CD4-positive, alpha-beta T cell (primary cell): Measurements from ENCODE around the gene PCDH1. TPM values are rescaled to one million over a fixed set of nuclear protein-coding genes. Genes with fewer than 3 reads are reported as not detected.

Experiments used
- ATAC-seq: fragments of 200-7000 bp; cut with Tn5 transposase; one replicate; pipeline ENCODE4 v1.10.0; 2022; ENCODE audit warnings: mild to moderate bottlenecking; ENCODE audit not compliant: poor library complexity
- CTCF ChIA-PET: fragments of 350-600 bp; sonication (Branson Sonifier 250); formaldehyde crosslinking; loops from one replicate; lab custom pipeline; 2021; ENCODE audit warnings: antibody characterized with exemption, inconsistent platforms; lab: Charles Lee
- POLR2A ChIA-PET: fragments of 350-600 bp; sonication (Branson Sonifier 250); formaldehyde crosslinking; loops from one replicate; lab custom pipeline; 2021; ENCODE audit warnings: antibody characterized with exemption, inconsistent platforms; lab: Charles Lee
- DNase-seq, 14 experiments: peaks; one replicate each; pipeline ENCODE4 v3.0.0-alpha.2; 2013 to 2020; ENCODE audit warnings: mixed read lengths in 2 of 14
- H3K27ac ChIP-seq, 2 donors: one replicate each; pipeline versions ENCODE4 v1.5.1 to v1.7.0; 2013; ENCODE audit warnings: low read length in 2 of 2, low read depth in 1 of 2, mild to moderate bottlenecking in 1 of 2
- H3K27me3 ChIP-seq, 2 experiments: 1 replicate in 1 of 2; 2 replicates in 1 of 2; pipeline versions ENCODE4 v1.6.1 to v1.7.0; 2013; ENCODE audit warnings: low read length in 2 of 2, control low read depth in 1 of 2, mild to moderate bottlenecking in 1 of 2, moderate library complexity in 1 of 2; ENCODE audit not compliant: insufficient read depth in 2 of 2, control insufficient read depth in 1 of 2
- H3K36me3 ChIP-seq: one replicate; pipeline ENCODE4 v1.6.1; 2013; ENCODE audit warnings: low read length, control low read depth; ENCODE audit not compliant: insufficient read depth
- H3K4me1 ChIP-seq: one replicate; pipeline ENCODE4 v1.6.1; 2013; ENCODE audit warnings: low read length, control low read depth; ENCODE audit not compliant: insufficient read depth
- H3K4me3 ChIP-seq: one replicate; pipeline ENCODE4 v1.5.1; 2013; ENCODE audit warnings: mild to moderate bottlenecking, low read length, moderate library complexity
- H3K9me3 ChIP-seq, 2 experiments: 1 replicate in 1 of 2; 2 replicates in 1 of 2; pipeline versions ENCODE4 v1.6.1 to v1.7.0; 2013; ENCODE audit warnings: low read length in 2 of 2, mild to moderate bottlenecking in 2 of 2, control low read depth in 1 of 2, moderate library complexity in 1 of 2; ENCODE audit not compliant: control insufficient read depth in 1 of 2, insufficient read depth in 1 of 2
- H3K27ac Mint-ChIP-seq: one replicate; pipeline ENCODE4 v1.8.0; 2020; ENCODE audit warnings: mixed read lengths
- H3K27me3 Mint-ChIP-seq: one replicate; pipeline ENCODE4 v1.8.0; 2021; ENCODE audit warnings: mixed read lengths
- H3K36me3 Mint-ChIP-seq: one replicate; pipeline ENCODE4 v1.8.0; 2021; ENCODE audit warnings: low read depth, mixed read lengths
- H3K4me1 Mint-ChIP-seq: one replicate; pipeline ENCODE4 v1.8.0; 2021; ENCODE audit warnings: low read depth, mixed read lengths
- H3K4me3 Mint-ChIP-seq: one replicate; pipeline ENCODE4 v1.8.0; 2020; ENCODE audit warnings: mild to moderate bottlenecking, mixed read lengths
- H3K9me3 Mint-ChIP-seq: one replicate; pipeline ENCODE4 v1.8.0; 2020; ENCODE audit warnings: mixed read lengths
- CTCF ChIP-seq: fragments of 200-600 bp; IDR thresholded peaks from one replicate; pipeline ENCODE4 v1.8.0; 2022; ENCODE audit warnings: antibody characterized with exemption, mild to moderate bottlenecking
- intact Hi-C, 2 experiments: fragments of 100-400 bp; cut with DNase I in 1 of 2; cut with micrococcal nuclease in 1 of 2; formaldehyde crosslinking; loops; one replicate each; pipeline versions ENCODE4 v1.15.1 to v1.9.0; 2023 to 2025; cut with DNase I, micrococcal nuclease
- total RNA-seq, 174 experiments: library from RNA in 2 of 174; stranded (reverse) in 2 of 174; gene quantifications; one replicate each; pipeline ENCODE4 v1.2.3 and lab custom pipeline; 2021 to 2026

The PCDH1 gene
- total RNA-seq, 2 experiments from 2014 or later, result 0.17 TPM; not detected in 1

GRCh38 chr5:141871870-141872269 lies 6.3 kb downstream of the PCDH1 start:
- no peaks in the 10 kb centered on the region for H3K36me3 ChIP-seq
- H3K9me3 ChIP-seq, result peaks cover 0 to 10% of the 10 kb centered on the region in 2 experiments
- peaks cover 9% of the 10 kb centered on the region for H3K4me1 Mint-ChIP-seq
- H3K27ac Mint-ChIP-seq, result no peak overlapping the region
- no peak overlapping the region for H3K27ac ChIP-seq
- no peaks in the 10 kb centered on the region for H3K36me3 Mint-ChIP-seq
- ChIA-PET POLR2A (no interaction called here), CTCF (no interaction called here)
- peaks cover 31 to 35% of the 10 kb centered on the region in 2 experiments for H3K27me3 ChIP-seq
- intact Hi-C loops, result no loop called here
- DNase-seq, result no peak
- no peak for ATAC-seq
- no peak for TF ChIP-seq CTCF
- H3K4me1 ChIP-seq, result peaks cover 13% of the 10 kb centered on the region
- no peak overlapping the region for H3K4me3 Mint-ChIP-seq
- H3K27me3 Mint-ChIP-seq, result peaks cover 65% of the 10 kb centered on the region
- H3K9me3 Mint-ChIP-seq, result no peaks in the 10 kb centered on the region
- H3K4me3 ChIP-seq, result no peak overlapping the region

- H3K27me3 ChIP-seq, result peaks cover 21 to 26% of the 10 kb centered on the region in 2 experiments
- H3K27ac Mint-ChIP-seq, result no peak overlapping the region
- no peak overlapping the region for H3K27ac ChIP-seq
- no peak overlapping the region for H3K4me3 Mint-ChIP-seq
- ATAC-seq, result no peak
- intact Hi-C loops, result no loop called here
- POLR2A ChIA-PET, result no interaction called here
- no peaks in the 10 kb centered on the region for H3K9me3 Mint-ChIP-seq
- peaks cover 0 to under 1% of the 10 kb centered on the region in 2 experiments for H3K9me3 ChIP-seq
- peaks cover 3% of the 10 kb centered on the region for H3K4me1 ChIP-seq
- no peak for DNase-seq
- H3K4me1 Mint-ChIP-seq, result peaks cover 5% of the 10 kb centered on the region
- H3K36me3 Mint-ChIP-seq, result no peaks in the 10 kb centered on the region
- no peak overlapping the region for H3K4me3 ChIP-seq
- peaks cover 60% of the 10 kb centered on the region for H3K27me3 Mint-ChIP-seq
- no peak for TF ChIP-seq CTCF
- no peaks in the 10 kb centered on the region for H3K36me3 ChIP-seq
- CTCF ChIA-PET, result no interaction called here
These were observed 7.3 kb downstream of the PCDH1 start for GRCh38 chr5:141870871-141871270.

GRCh38 chr5:141870228-141870627 lies 8.0 kb downstream of the PCDH1 start:
- Histone ChIP-seq H3K4me3 (no peak overlapping the region), H3K4me1 (no peaks in the 10 kb centered on the region), H3K9me3 (no peaks in the 10 kb centered on the region), H3K27ac (no peak overlapping the region), H3K27me3 (peaks cover 15 to 21% of the 10 kb centered on the region in 2 experiments), H3K36me3 (no peaks in the 10 kb centered on the region)
- Mint-ChIP-seq H3K36me3 (no peaks in the 10 kb centered on the region), H3K9me3 (no peaks in the 10 kb centered on the region), H3K27ac (no peak overlapping the region), H3K4me1 (no peaks in the 10 kb centered on the region), H3K27me3 (peaks cover 53% of the 10 kb centered on the region), H3K4me3 (no peak overlapping the region)
- ChIA-PET POLR2A (no interaction called here), CTCF (no interaction called here)
- ATAC-seq (no peak), DNase-seq (no peak)
- TF ChIP-seq CTCF, result no peak
- intact Hi-C loops, result no loop called here
